Right ventricle myocardium superior (tissue), 1 donor: ENCODE results near the gene RIC8A. TPM values are rescaled to one million over a fixed set of nuclear protein-coding genes. Genes with fewer than 3 reads are reported as not detected.
"Not testable (repeated sequence)": the region's sequence is repeated elsewhere in the genome, so short reads cannot be mapped to it uniquely, and the experiment has no call there.

Experiments
- ATAC-seq: fragments of 200-7000 bp; cut with Tn5 transposase; one replicate; pipeline ENCODE4 v1.9.1; 2020; ENCODE audit warnings: mild to moderate bottlenecking; ENCODE audit not compliant: poor library complexity
- DNase-seq: peaks from one replicate; pipeline ENCODE4 v3.0.0-alpha.2; 2020
- intact Hi-C: fragments of 100-400 bp; cut with DNase I; formaldehyde crosslinking; loops from one replicate; pipeline ENCODE4 v1.11.2; 2022
- total RNA-seq: library from RNA; stranded (reverse); fragmentation: NEBNext Ultra II Directional; extraction: Animal tissue kit (Norgen Biotek cat#: 25700); gene quantifications from one replicate; pipeline ENCODE4 v1.2.1, GENCODE V29; 2021
- donor health status: DM: no; HTN: yes; CAD: no; lungs with severe emphysema.

Gene RIC8A
- total RNA-seq, 1 donor from 2014 or later, result 51.9 TPM

- ATAC-seq, result no peak
- intact Hi-C loops, result no loop called here
- DNase-seq, result peak; percentile 24
Observed at GRCh38 chr11:212150-213100, 4.9 kb downstream of the RIC8A start.

GRCh38 chr11:213111-213510 is 5.6 kb downstream of the RIC8A start:
- DNase-seq, result peak; percentile 23
- intact Hi-C loops, result no loop called here
- no peak for ATAC-seq

GRCh38 chr11:214083-214482 is 6.6 kb downstream of the RIC8A start:
- DNase-seq (peak; percentile 33), ATAC-seq (no peak)
- intact Hi-C loops, result no loop called here

DNA sequence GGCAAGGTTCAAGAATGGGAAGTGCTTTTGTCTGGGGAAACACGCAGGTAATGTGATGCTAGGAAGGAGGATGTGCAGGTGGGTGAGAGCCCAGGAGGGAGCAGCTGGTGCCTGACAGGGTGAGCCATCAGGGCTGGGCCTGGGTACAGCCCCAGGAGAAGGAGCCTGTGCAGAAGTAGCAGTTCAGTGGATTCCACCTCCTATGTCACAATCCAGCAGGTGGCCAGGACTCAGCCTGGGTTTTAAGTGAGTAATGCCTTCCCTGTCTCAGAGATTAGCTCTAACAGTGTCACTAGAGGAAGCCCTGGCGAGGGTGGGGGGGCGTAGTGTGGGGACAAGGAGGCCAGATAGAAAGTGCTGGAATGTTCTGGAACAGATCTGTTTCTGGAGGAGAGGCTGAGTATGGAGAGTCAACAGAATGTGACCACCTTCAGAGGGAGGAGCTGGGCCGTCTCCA is 8.1 kb downstream of the RIC8A start:
- DNase-seq, result peak; percentile 31
- intact Hi-C loops, result no loop called here
- no peak for ATAC-seq

- DNase-seq (peak; percentile 11), ATAC-seq (no peak)
- intact Hi-C loops, result no loop called here
Observed at GRCh38 chr11:216081-216974, 8.8 kb downstream of the RIC8A start.

DNA sequence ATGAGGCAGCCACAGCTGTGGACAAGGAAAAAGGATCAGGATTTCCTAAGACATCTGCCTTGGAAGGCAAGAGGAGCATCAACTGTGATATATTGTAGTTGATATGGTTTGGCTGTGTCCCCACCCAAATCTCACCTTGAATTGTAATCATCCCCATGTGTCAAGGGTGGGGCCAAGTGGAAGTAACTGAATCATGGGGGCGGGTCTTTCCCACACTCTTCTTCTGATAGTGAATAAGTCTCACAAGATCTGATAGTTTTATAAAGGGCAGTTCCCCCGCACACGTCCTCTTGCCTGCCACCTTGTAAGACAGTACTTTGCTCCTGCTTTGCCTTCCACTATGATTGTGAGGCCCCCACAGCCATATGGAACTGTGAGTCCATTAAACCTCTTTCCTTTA is 10.2 kb downstream of the RIC8A start:
- DNase-seq (no peak), ATAC-seq (no peak)
- intact Hi-C loops, result no loop called here

DNA sequence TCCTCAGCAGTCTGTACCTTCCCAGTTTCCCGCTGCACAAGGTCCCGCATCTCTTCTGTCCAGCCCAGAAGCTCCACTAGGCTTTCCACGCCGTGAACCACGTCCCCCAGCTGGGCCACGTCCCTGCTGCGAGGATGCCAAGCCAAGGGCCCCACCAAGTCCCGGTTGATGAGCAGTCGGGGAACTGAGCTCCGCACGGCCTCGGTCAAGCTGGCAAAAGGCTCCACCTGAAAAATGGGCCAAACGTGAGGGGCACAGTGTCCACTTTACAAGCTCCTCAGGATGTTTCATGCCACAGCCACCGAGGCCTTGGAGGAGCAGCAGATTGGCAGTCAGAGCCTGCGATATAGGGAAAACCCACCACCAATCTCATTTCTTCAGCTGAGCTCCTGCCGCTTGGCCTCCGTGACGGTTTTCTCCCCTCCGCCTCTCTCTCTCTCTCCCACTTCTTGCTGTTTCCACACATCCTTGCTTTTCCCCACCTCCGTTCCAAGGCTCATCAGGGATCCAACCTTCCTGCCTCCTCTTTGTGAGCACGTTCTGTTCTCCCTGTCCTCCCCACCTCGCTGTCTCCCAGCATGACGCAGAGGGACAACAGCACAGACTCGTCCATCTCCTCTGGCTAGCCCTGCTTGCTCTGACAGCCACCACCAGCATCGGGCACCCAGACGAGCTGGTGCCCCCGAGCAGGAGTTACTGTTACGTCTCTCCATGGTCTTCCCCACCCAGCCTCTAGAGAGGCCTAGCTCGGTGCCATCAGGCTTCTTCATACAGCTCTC is 11.5 kb downstream of the RIC8A start:
- intact Hi-C loops, result no loop called here
- peak; percentile 37 for DNase-seq
- no peak for ATAC-seq

GRCh38 chr11:220641-221215 is 13.2 kb downstream of the RIC8A start:
- DNase-seq, intact Hi-C loops, ATAC-seq: not testable (repeated sequence)

DNA sequence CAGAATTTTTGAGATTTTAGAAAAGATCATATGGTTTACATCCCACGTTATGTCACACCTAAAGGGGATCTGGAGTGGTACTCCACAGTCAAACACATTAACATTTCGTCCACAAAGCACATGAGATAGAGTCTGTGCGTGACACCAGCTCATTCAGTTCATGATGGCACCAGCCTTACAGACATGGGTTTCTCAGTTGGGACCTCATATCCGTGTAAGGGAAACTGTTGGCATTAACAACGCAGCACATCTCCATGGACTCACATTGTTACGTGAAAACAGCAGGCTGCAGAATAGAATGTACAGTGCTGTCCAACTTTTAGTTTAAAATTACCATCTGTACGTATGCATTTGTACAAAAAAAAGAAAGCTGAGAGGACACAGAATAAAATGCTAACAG is 14.0 kb downstream of the RIC8A start:
- ATAC-seq, result no peak
- intact Hi-C loops, result no loop called here
- DNase-seq, result no peak

DNA sequence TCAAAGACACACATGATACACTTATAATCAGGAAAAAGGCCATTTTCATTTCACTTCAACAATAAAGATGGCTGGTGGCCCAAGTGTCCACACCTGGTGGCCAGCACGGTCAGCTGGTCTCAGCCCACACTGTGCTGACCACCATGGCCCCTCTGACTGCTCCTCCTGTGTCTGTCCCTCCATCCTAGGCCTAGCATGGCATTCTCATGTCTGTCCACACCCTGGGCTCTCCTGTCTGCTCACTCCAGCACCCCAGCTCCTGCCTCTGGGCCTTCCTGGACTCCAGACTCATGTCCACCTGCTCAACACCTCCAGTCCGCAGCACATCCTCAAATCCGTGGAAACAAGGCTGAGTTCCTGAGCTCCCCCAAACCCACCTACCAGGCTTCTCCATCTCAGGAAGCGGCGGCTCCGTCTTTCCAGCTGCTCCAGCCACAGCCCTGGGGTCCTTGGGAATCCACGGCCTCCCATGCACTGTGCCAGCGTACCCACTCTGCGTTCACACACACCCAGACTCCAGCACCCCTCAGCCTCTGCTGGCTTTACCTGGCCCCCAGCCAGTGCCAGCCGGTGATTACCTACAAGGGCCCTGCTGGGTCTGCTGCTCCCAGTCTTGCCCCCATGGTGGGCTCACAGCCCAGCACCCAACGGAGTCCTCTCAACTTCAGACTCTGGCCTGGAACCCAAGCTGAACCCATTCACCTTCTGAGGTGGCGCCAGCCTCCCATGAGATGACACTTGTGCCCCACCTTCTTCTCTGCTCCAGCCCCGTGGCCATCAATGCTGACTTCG is 14.7 kb downstream of the RIC8A start:
- no peak for ATAC-seq
- intact Hi-C loops, result no loop called here
- peak; percentile 22 for DNase-seq

DNA sequence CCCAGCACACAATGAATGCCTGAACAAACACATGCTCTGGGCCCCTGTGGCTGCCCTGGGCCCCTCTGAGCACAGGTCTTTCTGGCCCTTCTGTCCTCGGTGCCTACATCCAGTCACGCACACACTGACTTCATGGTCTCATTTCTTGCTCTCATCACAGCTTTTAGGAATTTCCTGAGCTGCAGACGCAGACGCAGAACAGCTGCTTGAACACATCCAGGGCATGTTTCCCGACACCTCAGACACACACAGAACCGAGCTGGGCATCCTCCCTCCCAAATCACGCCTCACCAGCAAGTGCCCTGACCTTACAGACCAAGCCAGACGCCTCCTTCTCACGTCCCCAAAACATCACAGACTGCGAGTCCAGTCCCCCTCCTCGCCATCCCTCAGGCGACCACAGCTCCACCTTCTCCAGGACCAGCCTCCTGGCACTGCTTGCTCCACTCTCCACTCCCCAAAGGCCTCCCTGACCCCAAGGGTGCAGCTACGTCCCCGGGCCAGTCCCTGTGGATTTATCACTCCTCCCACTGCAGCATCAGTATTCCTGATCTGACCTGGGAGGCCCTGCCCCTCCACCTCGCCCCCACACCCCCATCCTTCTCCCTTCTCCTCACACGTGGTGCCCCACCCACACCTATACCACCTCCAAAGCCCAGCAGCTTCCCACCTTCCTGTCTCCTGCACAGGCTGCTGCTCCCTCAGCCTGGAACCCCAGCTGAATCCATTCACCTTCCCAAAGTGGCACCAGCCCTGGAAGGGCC is 15.7 kb downstream of the RIC8A start:
- intact Hi-C loops, result no loop called here
- DNase-seq, result peak; percentile 27
- peak; percentile 11 for ATAC-seq

- intact Hi-C loops, result no loop called here
- DNase-seq (peak; percentile 11), ATAC-seq (no peak)
Observed at GRCh38 chr11:223884-224283, 16.4 kb downstream of the RIC8A start.

- ATAC-seq, result no peak
Observed at GRCh38 chr11:224424-224823, 16.9 kb downstream of the RIC8A start.

GRCh38 chr11:225734-226453 is 18.4 kb downstream of the RIC8A start:
- ATAC-seq, result no peak
- intact Hi-C loops, result no loop called here
- DNase-seq, result no peak

More at GRCh38 chr11:224424-224823, 16.9 kb downstream of the RIC8A start:
- no peak for DNase-seq
- intact Hi-C loops, result no loop called here

- no peak for ATAC-seq
- no peak for DNase-seq
- intact Hi-C loops, result no loop called here
Observed at GRCh38 chr11:227824-228379, 20.4 kb downstream of the RIC8A start.

GRCh38 chr11:230431-230830 is 22.9 kb downstream of the RIC8A start:
- no peak for DNase-seq
- no peak for ATAC-seq
- intact Hi-C loops, result no loop called here
